WTC11 (cell line): ENCODE measurements around the gene PTPRN2. TPM values are rescaled to one million over a fixed set of nuclear protein-coding genes. Genes with fewer than 3 reads are reported as not detected.

Experiments
- ATAC-seq: fragments of 200-7000 bp; cut with Tn5 transposase; 2 replicates; pipeline ENCODE4 v1.10.0; 2021; ENCODE audit warnings: mild to moderate bottlenecking, moderate library complexity
- CTCF ChIA-PET: fragments of 300-600 bp; sonication (Branson Sonifier 250); formaldehyde crosslinking; loops from one replicate; lab custom pipeline; 2021; ENCODE audit warnings: antibody characterized with exemption; lab: Charles Lee
- POLR2A ChIA-PET: fragments of 350-600 bp; sonication (Branson Sonifier 250); formaldehyde crosslinking; loops from one replicate; lab custom pipeline; 2021; ENCODE audit warnings: antibody characterized with exemption; lab: Charles Lee
- DNase-seq: peaks from one replicate; pipeline ENCODE4 v3.0.0; 2021; ENCODE audit warnings: low spot score
- H3K27ac Mint-ChIP-seq: 2 replicates; pipeline ENCODE4 v1.8.0; 2021; ENCODE audit warnings: mixed read lengths
- H3K27me3 Mint-ChIP-seq: 2 replicates; pipeline ENCODE4 v1.8.0; 2021; ENCODE audit warnings: low read depth, mild to moderate bottlenecking, moderate library complexity, mixed read lengths
- H3K36me3 Mint-ChIP-seq: 2 replicates; pipeline ENCODE4 v1.8.0; 2021; ENCODE audit warnings: mixed read lengths
- H3K4me1 Mint-ChIP-seq: 2 replicates; pipeline ENCODE4 v1.8.0; 2022; ENCODE audit warnings: mixed read lengths
- H3K4me3 Mint-ChIP-seq: 2 replicates; pipeline ENCODE4 v1.8.0; 2021; ENCODE audit warnings: mild to moderate bottlenecking, moderate library complexity, mixed read lengths
- H3K9me3 Mint-ChIP-seq: 2 replicates; pipeline ENCODE4 v1.8.0; 2021; ENCODE audit warnings: mixed read lengths
- ATF1 ChIP-seq: sonication (generic); formaldehyde crosslinking; IDR thresholded peaks from 2 replicates; pipeline ENCODE4 v1.8.1; 2023; ENCODE audit warnings: mild to moderate bottlenecking, moderate library complexity, missing genetic modification reagents
- ATF2 ChIP-seq: sonication (generic); formaldehyde crosslinking; IDR thresholded peaks from 2 replicates; pipeline ENCODE4 v1.8.1; 2022; ENCODE audit warnings: low read depth, missing genetic modification reagents, borderline replicate concordance
- CREB1 ChIP-seq: sonication (generic); formaldehyde crosslinking; IDR thresholded peaks from 2 replicates; pipeline ENCODE4 v1.8.0; 2023; ENCODE audit warnings: mild to moderate bottlenecking, missing genetic modification reagents
- EMX1 ChIP-seq: fragments of 250-450 bp; sonication (Bioruptor Pico); IDR thresholded peaks from 2 replicates; pipeline ENCODE4 v1.8.0; 2021; ENCODE audit warnings: mild to moderate bottlenecking
- ESRRA ChIP-seq: sonication (generic); formaldehyde crosslinking; IDR thresholded peaks from 2 replicates; pipeline ENCODE4 v1.8.1; 2022; ENCODE audit warnings: mild to moderate bottlenecking, missing genetic modification reagents, borderline replicate concordance
- NR2C2 ChIP-seq: sonication (generic); formaldehyde crosslinking; IDR thresholded peaks from 2 replicates; pipeline ENCODE4 v1.8.0; 2022; ENCODE audit warnings: mild to moderate bottlenecking, missing genetic modification reagents
- PRRX2 ChIP-seq: fragments of 250-450 bp; sonication (Bioruptor Pico); IDR thresholded peaks from 2 replicates; pipeline ENCODE4 v1.8.0; 2021; ENCODE audit warnings: mild to moderate bottlenecking
- SP1 ChIP-seq: sonication (generic); formaldehyde crosslinking; conservative IDR thresholded peaks from 2 replicates; pipeline ENCODE4 v1.8.1; 2022; ENCODE audit warnings: missing genetic modification reagents
- TCF7 ChIP-seq: sonication (generic); formaldehyde crosslinking; IDR thresholded peaks from 2 replicates; pipeline ENCODE4 v1.8.0; 2022; ENCODE audit warnings: mild to moderate bottlenecking, low read depth, missing genetic modification reagents, moderate library complexity
- ZBTB43 ChIP-seq: sonication (generic); formaldehyde crosslinking; IDR thresholded peaks from 2 replicates; pipeline ENCODE4 v1.8.1; 2023; ENCODE audit warnings: mild to moderate bottlenecking, missing genetic modification reagents
- ZNF219 ChIP-seq: sonication (generic); formaldehyde crosslinking; IDR thresholded peaks from 2 replicates; pipeline ENCODE4 v1.8.0; 2023; ENCODE audit warnings: missing genetic modification reagents, mild to moderate bottlenecking, borderline replicate concordance
- ZNF263 ChIP-seq: sonication (generic); formaldehyde crosslinking; IDR thresholded peaks from 2 replicates; pipeline ENCODE4 v1.8.1; 2022; ENCODE audit warnings: low read depth, mild to moderate bottlenecking, moderate library complexity, missing genetic modification reagents
- ZNF317 ChIP-seq: sonication (generic); formaldehyde crosslinking; IDR thresholded peaks from 2 replicates; pipeline ENCODE4 v1.8.1; 2023; ENCODE audit warnings: low read depth, mild to moderate bottlenecking, moderate library complexity, missing genetic modification reagents, borderline replicate concordance
- ZNF425 ChIP-seq: fragments of 250-450 bp; sonication (Bioruptor Pico); conservative IDR thresholded peaks from 2 replicates; pipeline ENCODE4 v1.9.0; 2021; ENCODE audit warnings: mild to moderate bottlenecking
- ZNF532 ChIP-seq: fragments of 250-450 bp; sonication (Bioruptor Pico); IDR thresholded peaks from 2 replicates; pipeline ENCODE4 v1.9.0; 2021; ENCODE audit warnings: mild to moderate bottlenecking, borderline replicate concordance
- ZNF671 ChIP-seq: fragments of 250-450 bp; sonication (Bioruptor Pico); IDR thresholded peaks from 2 replicates; pipeline ENCODE4 v1.8.0; 2021; ENCODE audit warnings: mild to moderate bottlenecking
- total RNA-seq: library from RNA; stranded (reverse); gene quantifications from 3 replicates; pipeline ENCODE4 v1.2.3, GENCODE V29; 2021
- TF ChIP-seq, protein P1 (sequence below): fragments of 250-450 bp; sonication (Bioruptor Pico); IDR thresholded peaks from 2 replicates; pipeline ENCODE4 v2.1.2; 2022; ENCODE audit warnings: mild to moderate bottlenecking, moderate library complexity

PTPRN2 gene
- total RNA-seq, 1 experiment from 2014 or later = 4.7 TPM

DNA sequence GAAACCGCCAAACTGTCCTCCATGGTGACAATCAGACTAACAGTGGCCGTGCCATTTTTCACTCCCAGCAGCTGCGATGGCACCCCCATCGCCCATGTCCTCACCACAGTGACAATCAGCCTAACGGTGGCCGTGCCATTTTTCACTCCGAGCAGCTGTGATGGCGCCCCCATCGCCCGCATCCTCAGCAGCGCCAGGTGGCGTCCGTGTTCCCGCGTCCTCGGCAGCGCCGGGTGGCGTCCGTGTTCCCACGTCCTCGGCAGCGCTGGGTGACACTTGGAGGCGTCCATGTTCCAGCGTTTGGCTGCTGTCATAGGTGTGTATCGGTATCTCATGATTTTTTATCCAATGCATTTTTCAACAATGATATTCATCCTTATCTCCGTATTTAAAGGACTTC is 267.3 kb downstream of the PTPRN2 start:
- no peak for TF ChIP-seq TCF7 (CRISPR knock-in tag)
- TF ChIP-seq ZNF671 (CRISPR knock-in tag) = no peak
- TF ChIP-seq ZNF317 = peak; percentile 90
- TF ChIP-seq ESRRA (CRISPR knock-in tag) = no peak
- H3K4me1 Mint-ChIP-seq = peaks cover 31% of the 10 kb centered on the region
- ATAC-seq (no peak), DNase-seq (no peak)
- POLR2A ChIA-PET = no interaction called here
- H3K27ac Mint-ChIP-seq = no peak overlapping the region
- H3K27me3 Mint-ChIP-seq = peaks cover 12% of the 10 kb centered on the region
- CTCF ChIA-PET = no interaction called here
- peaks cover 18% of the 10 kb centered on the region for H3K36me3 Mint-ChIP-seq
- no peak overlapping the region for H3K4me3 Mint-ChIP-seq
- peaks cover 12% of the 10 kb centered on the region for H3K9me3 Mint-ChIP-seq

- Mint-ChIP-seq H3K36me3 (peaks cover 25% of the 10 kb centered on the region), H3K27ac (no peak overlapping the region; the same call in 1 of the 2 replicates), H3K4me3 (no peak overlapping the region), H3K27me3 (peaks cover 8% of the 10 kb centered on the region), H3K4me1 (peaks cover 21% of the 10 kb centered on the region), H3K9me3 (peaks cover 10% of the 10 kb centered on the region)
- CTCF ChIA-PET = interaction anchor here (0.5 to 1.6 kb wide), 3 partner anchors 32 to 844 kb away, joined by 3 to 4 read pairs (median 3); no protein-coding TSS in a partner anchor
- peak; percentile 41 for DNase-seq
- ATAC-seq = peak; percentile 52
- POLR2A ChIA-PET = no interaction called here
- no peak for TF ChIP-seq SP1 (CRISPR knock-in tag)
- no peak for TF ChIP-seq ZNF219 (CRISPR knock-in tag)
- no peak for TF ChIP-seq ZNF263 (CRISPR knock-in tag)
- no peak for TF ChIP-seq ATF2 (CRISPR knock-in tag)
- TF ChIP-seq NR2C2 (CRISPR knock-in tag) = no peak
- TF ChIP-seq, protein P1, sequence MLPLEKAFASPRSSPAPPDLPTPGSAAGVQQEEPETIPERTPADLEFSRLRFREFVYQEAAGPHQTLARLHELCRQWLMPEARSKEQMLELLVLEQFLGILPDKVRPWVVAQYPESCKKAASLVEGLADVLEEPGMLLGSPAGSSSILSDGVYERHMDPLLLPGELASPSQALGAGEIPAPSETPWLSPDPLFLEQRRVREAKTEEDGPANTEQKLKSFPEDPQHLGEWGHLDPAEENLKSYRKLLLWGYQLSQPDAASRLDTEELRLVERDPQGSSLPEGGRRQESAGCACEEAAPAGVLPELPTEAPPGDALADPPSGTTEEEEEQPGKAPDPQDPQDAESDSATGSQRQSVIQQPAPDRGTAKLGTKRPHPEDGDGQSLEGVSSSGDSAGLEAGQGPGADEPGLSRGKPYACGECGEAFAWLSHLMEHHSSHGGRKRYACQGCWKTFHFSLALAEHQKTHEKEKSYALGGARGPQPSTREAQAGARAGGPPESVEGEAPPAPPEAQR = no peak
- no peak for TF ChIP-seq ZBTB43 (CRISPR knock-in tag)
- TF ChIP-seq CREB1 (CRISPR knock-in tag) = no peak
- TF ChIP-seq ZNF425 (CRISPR knock-in tag) = no peak
- no peak for TF ChIP-seq ATF1 (CRISPR knock-in tag)
- no peak for TF ChIP-seq EMX1 (CRISPR knock-in tag)
- TF ChIP-seq ZNF532 (CRISPR knock-in tag) = no peak
- TF ChIP-seq PRRX2 (CRISPR knock-in tag) = no peak
Measured at GRCh38 chr7:158318511-158318913, 269.1 kb downstream of the PTPRN2 start.
